HUES6 (cell line): ENCODE data around the gene CPLANE1.
"Not testable (repeated sequence)": the region's sequence is repeated elsewhere in the genome, so short reads cannot be mapped to it uniquely, and the experiment has no call there.

Source experiments
- H3K27ac ChIP-seq: 2 replicates; pipeline ENCODE4 v1.7.0; 2013; ENCODE audit warnings: low read depth, mild to moderate bottlenecking, low read length, inconsistent platforms
- H3K27me3 ChIP-seq: 2 replicates; pipeline ENCODE4 v1.6.1; 2013; ENCODE audit warnings: low read length; ENCODE audit not compliant: control insufficient read depth, insufficient read depth
- H3K36me3 ChIP-seq: 2 replicates; pipeline ENCODE4 v1.6.1; 2013; ENCODE audit warnings: low read length; ENCODE audit not compliant: control insufficient read depth, insufficient read depth
- H3K4me1 ChIP-seq: 2 replicates; pipeline ENCODE4 v1.6.1; 2013; ENCODE audit warnings: low read length; ENCODE audit not compliant: control insufficient read depth, insufficient read depth
- H3K4me3 ChIP-seq: 2 replicates; pipeline ENCODE4 v1.5.1; 2013; ENCODE audit warnings: low read depth, low read length
- H3K9ac ChIP-seq: one replicate; pipeline ENCODE4 v1.6.1; 2013; ENCODE audit warnings: mild to moderate bottlenecking, low read length
- H3K9me3 ChIP-seq: 2 replicates; pipeline ENCODE4 v1.6.1; 2013; ENCODE audit warnings: low read depth, low read length; ENCODE audit not compliant: control insufficient read depth, insufficient read depth

The CPLANE1 gene

GRCh38 chr5:37121465-37121864, 127.7 kb downstream of the CPLANE1 start:
- peaks cover 8% of the 10 kb centered on the region for H3K36me3 ChIP-seq
- H3K27ac ChIP-seq, result no peak overlapping the region

GRCh38 chr5:37121027-37121426, 128.1 kb downstream of the CPLANE1 start:
- no peaks in the 10 kb centered on the region for H3K9me3 ChIP-seq
- H3K36me3 ChIP-seq, result peaks cover 8% of the 10 kb centered on the region
- H3K27me3 ChIP-seq, result no peaks in the 10 kb centered on the region
- no peak overlapping the region for H3K27ac ChIP-seq
- H3K9ac ChIP-seq, result no peak overlapping the region
- no peaks in the 10 kb centered on the region for H3K4me1 ChIP-seq
- no peak overlapping the region for H3K4me3 ChIP-seq

More at GRCh38 chr5:37121465-37121864, 127.7 kb downstream of the CPLANE1 start:
- no peaks in the 10 kb centered on the region for H3K4me1 ChIP-seq
- no peak overlapping the region for H3K9ac ChIP-seq
- H3K9me3 ChIP-seq, result no peaks in the 10 kb centered on the region
- H3K4me3 ChIP-seq, result no peak overlapping the region
- H3K27me3 ChIP-seq, result no peaks in the 10 kb centered on the region

DNA sequence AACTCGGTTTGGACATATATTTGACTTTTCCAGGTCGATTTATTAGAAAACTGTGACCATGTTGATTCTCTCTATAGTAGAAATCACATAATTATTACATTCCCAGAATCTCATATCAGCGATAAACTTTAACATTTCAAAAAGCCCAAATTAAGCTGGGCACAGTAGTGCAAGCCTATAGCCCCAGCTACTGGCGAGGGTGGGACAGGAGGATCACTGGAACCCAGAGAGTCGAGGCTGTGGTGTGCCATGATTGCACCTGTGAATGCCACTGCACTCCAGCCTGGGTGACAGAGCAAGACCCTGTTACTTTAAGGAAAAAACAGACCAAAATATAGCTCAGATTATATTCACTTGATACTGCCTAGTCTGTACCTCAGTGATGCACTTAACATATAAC, 128.9 kb downstream of the CPLANE1 start:
- Histone ChIP-seq H3K9ac (no peak overlapping the region), H3K4me1 (no peaks in the 10 kb centered on the region), H3K36me3 (peaks cover 8% of the 10 kb centered on the region), H3K27ac (no peak overlapping the region), H3K4me3 (no peak overlapping the region), H3K27me3 (no peaks in the 10 kb centered on the region), H3K9me3 (no peaks in the 10 kb centered on the region)

DNA sequence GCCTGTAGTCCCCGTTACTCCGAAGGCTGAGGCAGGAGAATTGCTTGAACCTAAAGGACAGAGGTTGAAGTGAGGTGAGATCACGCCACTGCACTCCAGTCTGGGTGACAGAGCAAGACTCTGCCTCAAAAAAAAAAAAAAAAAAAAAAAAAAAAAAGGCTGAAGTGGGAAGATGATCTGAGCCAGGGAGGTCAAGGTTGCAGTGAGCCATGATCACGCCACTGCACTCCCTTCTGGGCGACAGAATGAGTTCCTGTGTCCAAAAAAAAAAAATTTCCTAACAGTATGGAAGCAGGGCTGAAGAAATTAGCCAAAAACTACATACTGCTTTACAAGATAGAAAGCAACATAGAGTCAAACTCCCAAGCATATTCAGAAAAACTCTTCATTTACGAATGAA, 132.8 kb downstream of the CPLANE1 start:
- Histone ChIP-seq H3K27me3 (no peaks in the 10 kb centered on the region), H3K27ac (no peak overlapping the region), H3K36me3 (peaks cover 19% of the 10 kb centered on the region), H3K9me3 (no peaks in the 10 kb centered on the region), H3K4me3 (no peak overlapping the region), H3K9ac (no peak overlapping the region), H3K4me1 (no peaks in the 10 kb centered on the region)

DNA sequence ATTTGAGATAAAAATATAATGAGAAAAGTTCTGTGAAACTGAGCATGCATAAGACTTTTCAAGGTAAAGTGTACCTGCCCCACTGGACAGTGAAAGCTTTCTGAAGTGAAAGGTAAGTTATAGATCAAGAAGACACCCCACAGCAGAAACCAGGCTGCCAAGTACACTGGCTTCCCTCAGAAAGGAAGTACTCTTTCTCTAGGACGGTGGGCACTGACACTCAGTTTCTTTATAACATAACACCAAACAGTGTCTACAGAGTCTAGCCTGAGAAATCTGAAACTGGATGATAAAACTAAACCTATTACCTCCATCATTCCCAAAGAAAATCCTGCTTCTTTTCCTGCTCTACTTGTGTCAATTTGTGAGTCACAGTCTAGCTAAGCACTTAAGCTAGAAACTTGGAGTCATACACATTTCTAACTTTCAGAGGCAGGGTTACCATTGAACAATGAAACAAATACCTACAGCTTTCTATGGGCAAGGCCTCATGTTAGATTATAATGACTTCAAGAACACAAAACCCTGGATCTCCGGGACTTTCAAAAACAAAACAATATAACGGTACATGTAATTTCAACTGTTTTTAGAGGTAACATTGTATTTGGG, 136.7 kb downstream of the CPLANE1 start:
- H3K9me3 ChIP-seq, result no peaks in the 10 kb centered on the region
- no peak overlapping the region for H3K27ac ChIP-seq
- H3K4me1 ChIP-seq, result no peaks in the 10 kb centered on the region
- H3K4me3 ChIP-seq, result no peak overlapping the region
- peaks cover 22% of the 10 kb centered on the region for H3K36me3 ChIP-seq
- H3K9ac ChIP-seq, result no peak overlapping the region
- H3K27me3 ChIP-seq, result no peaks in the 10 kb centered on the region

DNA sequence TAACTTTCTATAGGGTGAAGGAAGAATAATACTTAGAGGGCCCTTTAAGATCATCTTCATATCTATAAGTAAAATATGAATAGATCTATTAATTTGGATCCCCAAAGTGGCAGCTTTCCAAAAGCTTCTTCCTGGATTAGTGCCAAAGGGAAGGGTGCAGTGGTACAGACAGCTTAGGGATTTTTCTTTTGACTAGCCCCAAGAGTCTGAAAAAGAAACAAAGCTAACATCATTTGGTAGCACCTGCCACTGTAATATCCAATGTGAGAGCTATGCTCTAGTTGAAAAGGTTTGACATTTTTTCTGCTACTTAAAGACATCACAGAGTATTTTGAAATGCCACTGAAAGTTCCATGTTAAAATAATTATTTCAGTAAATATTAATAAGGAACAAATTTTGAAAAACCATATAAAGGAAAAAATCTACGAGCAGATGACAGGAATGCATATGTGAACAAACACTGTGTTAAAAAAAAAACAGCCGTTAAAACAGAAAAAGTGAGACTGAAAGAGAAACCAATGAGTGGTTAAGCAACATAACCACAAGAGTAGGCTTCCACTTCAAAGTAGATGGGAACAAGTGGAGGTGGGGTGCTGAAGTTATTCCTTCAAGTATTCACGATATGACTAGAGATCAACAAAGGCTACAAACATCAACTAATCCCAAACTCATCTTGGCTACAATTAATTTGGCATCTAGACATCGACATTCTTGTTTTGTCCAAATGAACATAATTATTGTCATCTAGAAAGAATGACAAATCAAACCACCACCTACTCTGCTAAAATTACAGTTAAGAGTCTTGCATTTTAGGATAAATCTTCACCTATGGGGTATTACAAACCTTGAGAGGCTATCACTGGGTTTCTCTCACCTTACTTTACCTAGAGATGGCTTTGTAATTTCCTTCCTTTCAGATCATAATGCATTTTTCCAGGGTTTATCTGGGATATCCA, 137.5 kb downstream of the CPLANE1 start:
- peaks cover 25% of the 10 kb centered on the region for H3K36me3 ChIP-seq
- H3K9me3 ChIP-seq, result no peaks in the 10 kb centered on the region
- H3K4me3 ChIP-seq, result no peak overlapping the region
- H3K9ac ChIP-seq, result no peak overlapping the region
- H3K4me1 ChIP-seq, result no peaks in the 10 kb centered on the region
- no peaks in the 10 kb centered on the region for H3K27me3 ChIP-seq
- no peak overlapping the region for H3K27ac ChIP-seq

DNA sequence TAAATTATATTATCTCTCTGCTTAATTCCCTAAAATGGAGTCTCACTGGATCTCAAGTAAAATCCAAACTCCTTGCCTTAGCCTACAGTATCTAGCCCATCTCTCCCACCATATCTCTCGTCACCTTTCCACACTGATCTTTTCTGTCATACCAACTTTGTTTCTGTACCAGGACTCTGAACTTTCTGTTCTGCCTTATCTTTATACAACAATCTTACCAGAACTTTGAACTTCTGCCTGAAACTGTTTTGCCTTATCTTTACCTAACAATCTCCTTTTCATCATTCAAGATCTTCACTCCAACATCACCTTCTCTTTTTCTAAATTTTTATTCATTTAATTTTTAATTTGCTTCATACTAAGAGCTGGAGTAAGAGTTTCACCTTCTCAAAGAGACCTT, 139.0 kb downstream of the CPLANE1 start:
- Histone ChIP-seq H3K9me3 (no peaks in the 10 kb centered on the region), H3K27me3 (no peaks in the 10 kb centered on the region), H3K9ac (no peak overlapping the region), H3K27ac (no peak overlapping the region), H3K4me3 (no peak overlapping the region), H3K4me1 (no peaks in the 10 kb centered on the region), H3K36me3 (peaks cover 26% of the 10 kb centered on the region)

DNA sequence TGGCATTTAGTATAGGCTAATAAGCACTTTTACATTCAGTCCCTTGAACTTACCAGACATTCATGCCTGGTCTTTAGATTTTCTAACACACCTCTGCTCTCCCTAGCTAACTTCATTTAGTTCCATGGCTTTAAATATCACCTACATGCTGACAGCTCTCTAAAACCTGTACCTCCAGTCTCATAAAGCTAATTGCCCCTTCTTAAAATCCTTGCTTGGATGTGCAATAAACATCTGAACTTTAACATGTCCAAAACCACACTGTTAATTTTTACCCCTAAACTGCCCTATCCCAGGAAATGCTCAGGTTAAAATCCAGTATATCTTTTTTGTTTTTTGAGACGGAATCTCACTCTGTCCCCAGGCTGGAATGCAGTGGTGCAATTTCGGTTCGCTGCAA, 139.8 kb downstream of the CPLANE1 start:
- H3K4me1 ChIP-seq, result no peaks in the 10 kb centered on the region
- H3K36me3 ChIP-seq, result peaks cover 26% of the 10 kb centered on the region
- H3K9ac ChIP-seq, result no peak overlapping the region
- no peaks in the 10 kb centered on the region for H3K27me3 ChIP-seq
- H3K4me3 ChIP-seq, result no peak overlapping the region
- 0 out of 2 replicates have a peak, but pooled peaks cover 2% of the 10 kb centered on the region for H3K9me3 ChIP-seq
- no peak overlapping the region for H3K27ac ChIP-seq

- no peaks in the 10 kb centered on the region for H3K27me3 ChIP-seq
- H3K4me3 ChIP-seq, result no peak overlapping the region
- peaks cover 15% of the 10 kb centered on the region; the same call in 1 of the 2 replicates for H3K36me3 ChIP-seq
- peaks cover 22% of the 10 kb centered on the region for H3K9me3 ChIP-seq
- no peak overlapping the region for H3K9ac ChIP-seq
- H3K4me1 ChIP-seq, result no peaks in the 10 kb centered on the region
- H3K27ac ChIP-seq, result no peak overlapping the region
Observed at GRCh38 chr5:37103302-37103701, 145.9 kb downstream of the CPLANE1 start.

- H3K4me3 ChIP-seq, H3K4me1 ChIP-seq, H3K9ac ChIP-seq, H3K36me3 ChIP-seq, H3K27ac ChIP-seq, H3K27me3 ChIP-seq: not testable (repeated sequence)
- peaks cover 27% of the 10 kb centered on the region for H3K9me3 ChIP-seq
Observed at GRCh38 chr5:37099267-37099666, 149.9 kb downstream of the CPLANE1 start.

- not testable (repeated sequence) for H3K4me3 ChIP-seq, H3K27ac ChIP-seq, H3K9ac ChIP-seq, H3K9me3 ChIP-seq, H3K36me3 ChIP-seq, H3K4me1 ChIP-seq
- peaks cover 59% of the 10 kb centered on the region for H3K27me3 ChIP-seq
Observed at GRCh38 chr5:37093795-37094194, 155.4 kb downstream of the CPLANE1 start.
